GM23248 (cell line): ENCODE data around the gene PRKD1.

Experiments
- EZH2 ChIP-seq: fragments of 200-600 bp; sonication (generic); IDR thresholded peaks from 2 replicates; pipeline ENCODE4 v1.6.1; 2018; ENCODE audit warnings: antibody characterized with exemption, mild to moderate bottlenecking; ENCODE audit not compliant: insufficient read depth, poor library complexity, severe bottlenecking
- EZH2phosphoT487 ChIP-seq: fragments of 200-600 bp; sonication (generic); IDR thresholded peaks from 2 replicates; pipeline ENCODE4 v1.6.1; 2018; ENCODE audit warnings: antibody characterized with exemption, moderate library complexity, mild to moderate bottlenecking, low read depth; ENCODE audit not compliant: insufficient read depth

GRCh38 chr14:29857551-29857950 lies 70.1 kb downstream of the PRKD1 start:
- TF ChIP-seq EZH2 (no peak), EZH2phosphoT487 (no peak)
